PC-3 (cell line): ENCODE measurements around the gene BACH2. TPM values are rescaled to one million over a fixed set of nuclear protein-coding genes. Genes with fewer than 3 reads are reported as not detected.

ENCODE experiments used
- ATAC-seq: fragments of 200-7000 bp; cut with Tn5 transposase; 2 replicates; pipeline ENCODE4 v1.9.1; 2020; ENCODE audit warnings: mild to moderate bottlenecking, moderate library complexity
- BruUV-seq: library from RNA; stranded (reverse); fragments of 400-500 nt; replicated peaks from 2 replicates; lab custom pipeline; 2021; lab: Mats Ljungman, UMichigan
- CTCF ChIA-PET: fragments of 300-600 bp; sonication (Branson Sonifier 250); formaldehyde crosslinking; loops from one replicate; lab custom pipeline; 2022; ENCODE audit warnings: antibody characterized with exemption; lab: Charles Lee
- POLR2A ChIA-PET: fragments of 300-600 bp; sonication (Branson Sonifier 250); formaldehyde crosslinking; loops from one replicate; lab custom pipeline; 2022; ENCODE audit warnings: antibody characterized with exemption; ENCODE audit not compliant: unreplicated experiment; lab: Charles Lee
- DNase-seq: peaks from one replicate; pipeline ENCODE4 v3.0.0-alpha.2; 2015
- H2AFZ ChIP-seq: fragments of 300-600 bp; sonication (generic); 2 replicates; pipeline ENCODE4 v1.6.0; 2016; ENCODE audit warnings: antibody characterized with exemption, low read length
- H3F3A ChIP-seq: fragments of 300-600 bp; sonication (generic); one replicate; pipeline ENCODE4 v1.6.0; 2017; ENCODE audit warnings: antibody characterized with exemption, low read length, control low read depth, mild to moderate bottlenecking; ENCODE audit not compliant: unreplicated experiment
- H3K27ac ChIP-seq: fragments of 300-600 bp; sonication (generic); 2 replicates; pipeline ENCODE4 v1.5.1; 2016; ENCODE audit warnings: mild to moderate bottlenecking, low read length
- H3K27me3 ChIP-seq: fragments of 300-600 bp; sonication (generic); 2 replicates; pipeline ENCODE4 v1.6.1; 2016; ENCODE audit warnings: low read length, mixed read lengths
- H3K36me3 ChIP-seq: fragments of 300-600 bp; sonication (generic); 2 replicates; pipeline ENCODE4 v1.6.1; 2016; ENCODE audit warnings: low read depth, mixed run types, low read length, mixed read lengths
- H3K4me1 ChIP-seq: fragments of 300-600 bp; sonication (generic); 2 replicates; pipeline ENCODE4 v1.5.1; 2016; ENCODE audit warnings: low read length; ENCODE audit not compliant: insufficient read depth
- H3K4me2 ChIP-seq: fragments of 300-600 bp; sonication (generic); 2 replicates; pipeline ENCODE4 v1.6.0; 2016; ENCODE audit warnings: low read length
- H3K4me3 ChIP-seq: fragments of 300-600 bp; sonication (generic); 2 replicates; pipeline ENCODE4 v1.5.1; 2016; ENCODE audit warnings: mild to moderate bottlenecking, low read length, mixed read lengths
- H3K79me2 ChIP-seq: fragments of 300-600 bp; sonication (generic); 2 replicates; pipeline ENCODE4 v1.6.1; 2017; ENCODE audit warnings: low read length, mixed read lengths
- H3K9ac ChIP-seq: fragments of 300-600 bp; sonication (generic); 2 replicates; pipeline ENCODE4 v1.6.0; 2016; ENCODE audit warnings: mild to moderate bottlenecking, low read length
- H3K9me2 ChIP-seq: fragments of 300-600 bp; sonication (generic); replicated peaks from 2 replicates; pipeline ENCODE4 v1.6.1; 2016; ENCODE audit warnings: mixed run types, low read length, mixed read lengths
- H3K9me3 ChIP-seq: fragments of 300-600 bp; sonication (generic); 2 replicates; pipeline ENCODE4 v1.6.1; 2016; ENCODE audit warnings: low read length, mixed read lengths
- H4K20me1 ChIP-seq: fragments of 300-600 bp; sonication (generic); 2 replicates; pipeline ENCODE4 v1.6.1; 2016; ENCODE audit warnings: low read length, mixed read lengths
- CTCF ChIP-seq: fragments of 300-600 bp; sonication (generic); conservative IDR thresholded peaks from 2 replicates; pipeline ENCODE4 v1.5.1; 2017; ENCODE audit warnings: antibody characterized with exemption, low read depth, mild to moderate bottlenecking, low read length
- EZH2 ChIP-seq: fragments of 300-600 bp; sonication (generic); IDR thresholded peaks from one replicate; pipeline ENCODE4 v1.6.1; 2017; ENCODE audit warnings: antibody characterized with exemption, mild to moderate bottlenecking, low read length; ENCODE audit not compliant: unreplicated experiment
- EZH2phosphoT487 ChIP-seq: fragments of 300-600 bp; sonication (generic); IDR thresholded peaks from 2 replicates; pipeline ENCODE4 v1.6.1; 2018; ENCODE audit warnings: mild to moderate bottlenecking, antibody characterized with exemption, low read length, borderline replicate concordance
- intact Hi-C: fragments of 100-400 bp; cut with micrococcal nuclease; formaldehyde crosslinking; loops from 2 replicates; pipeline ENCODE4 v1.9.0; 2023
- total RNA-seq: library from RNA; depleted of rRNA; stranded (reverse); fragments of >200 nt; gene quantifications from 2 replicates; pipeline ENCODE4 v1.2.3, GENCODE V29; 2014

Gene BACH2
- total RNA-seq, 1 experiment from 2014 or later: 7.0 TPM

DNA sequence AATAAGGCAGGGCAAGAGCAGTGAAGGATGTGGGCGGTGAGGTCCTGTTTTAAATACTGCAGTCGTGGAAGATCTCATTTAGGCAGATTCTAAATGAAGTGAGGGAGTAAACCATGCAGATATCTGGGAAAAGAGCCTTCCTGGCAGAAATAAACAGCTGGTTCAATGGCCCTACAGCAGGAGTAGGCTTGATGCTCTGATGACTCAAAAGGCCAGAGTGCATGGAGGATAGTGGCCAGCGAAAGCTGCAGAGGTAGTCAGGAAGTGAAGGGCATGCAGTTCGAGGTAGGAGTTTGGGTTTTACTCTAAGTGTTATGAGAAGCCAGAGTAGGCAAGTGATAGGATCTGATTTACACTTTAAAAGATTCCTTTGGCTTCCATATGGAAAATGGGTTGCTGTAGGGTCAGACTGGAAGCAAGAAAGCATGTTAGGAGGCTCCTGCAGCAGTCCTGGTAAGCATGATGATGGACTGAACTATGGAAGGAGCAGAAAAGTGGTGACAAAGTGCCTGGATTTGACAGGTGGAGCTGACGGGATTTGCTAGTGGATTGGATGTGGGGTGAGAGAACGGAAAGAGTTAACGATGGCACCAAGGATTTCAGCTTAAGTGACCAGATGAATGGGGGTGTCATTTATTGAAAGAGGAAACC, 252.3 kb downstream of the BACH2 start:
- Histone ChIP-seq H3K9me3 (no peaks in the 10 kb centered on the region), H3K9me2 (0 out of 2 replicates have a peak, but pooled peaks cover 3% of the 10 kb centered on the region), H3F3A (no peaks in the 10 kb centered on the region), H3K4me1 (0 out of 2 replicates have a peak, but pooled peaks cover 8% of the 10 kb centered on the region), H3K27me3 (no peaks in the 10 kb centered on the region), H2AFZ (no peak overlapping the region), H4K20me1 (no peaks in the 10 kb centered on the region), H3K9ac (no peak overlapping the region), H3K27ac (no peak overlapping the region), H3K4me3 (no peak overlapping the region), H3K79me2 (no peaks in the 10 kb centered on the region), H3K36me3 (no peaks in the 10 kb centered on the region), H3K4me2 (no peak overlapping the region)
- intact Hi-C loops: no loop called here
- ChIA-PET POLR2A (no interaction called here), CTCF (no interaction called here)
- BruUV-seq: no TSS peak
- no peak for TF ChIP-seq CTCF
- no peak for TF ChIP-seq EZH2
- no peak for TF ChIP-seq EZH2phosphoT487
- ATAC-seq (no peak), DNase-seq (no peak)

DNA sequence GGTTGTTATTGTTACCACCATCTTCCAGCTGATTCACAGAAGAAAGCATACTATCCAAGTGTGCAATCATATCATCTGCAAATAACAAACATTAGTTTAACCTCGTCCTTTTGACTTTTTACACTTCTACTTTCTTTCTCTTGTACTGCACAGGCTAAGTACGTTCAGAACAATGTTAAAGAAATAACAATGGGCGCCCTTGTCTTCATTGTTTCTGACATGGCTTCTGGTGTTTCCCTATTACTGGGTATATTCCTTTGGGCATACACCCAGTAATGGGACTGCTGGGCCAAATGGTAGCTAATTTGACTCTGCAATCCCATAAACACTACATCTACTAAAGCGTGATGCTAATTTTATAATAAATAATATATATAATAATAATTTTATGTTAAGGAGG, 255.7 kb downstream of the BACH2 start:
- DNase-seq (no peak), ATAC-seq (no peak)
- Histone ChIP-seq H3K9me3 (no peaks in the 10 kb centered on the region), H3K79me2 (no peaks in the 10 kb centered on the region), H3K27ac (no peak overlapping the region), H3K27me3 (no peaks in the 10 kb centered on the region), H3K4me2 (no peak overlapping the region), H2AFZ (no peak overlapping the region), H4K20me1 (no peaks in the 10 kb centered on the region), H3K4me1 (0 out of 2 replicates have a peak, but pooled peaks cover 8% of the 10 kb centered on the region), H3K9ac (no peak overlapping the region), H3F3A (no peaks in the 10 kb centered on the region), H3K4me3 (no peak overlapping the region), H3K36me3 (no peaks in the 10 kb centered on the region), H3K9me2 (0 out of 2 replicates have a peak, but pooled peaks cover 3% of the 10 kb centered on the region)
- ChIA-PET CTCF (no interaction called here), POLR2A (no interaction called here)
- intact Hi-C loops: no loop called here
- TF ChIP-seq EZH2 (no peak), CTCF (no peak), EZH2phosphoT487 (no peak)
- no TSS peak for BruUV-seq

GRCh38 chr6:90039911-90040310, 256.7 kb downstream of the BACH2 start:
- no peaks in the 10 kb centered on the region for H3K36me3 ChIP-seq
- no peaks in the 10 kb centered on the region for H3K27me3 ChIP-seq
- ATAC-seq (no peak), DNase-seq (no peak)
- intact Hi-C loops: no loop called here
- no peak overlapping the region for H3K4me3 ChIP-seq
- H3K27ac ChIP-seq: no peak overlapping the region
- no TSS peak for BruUV-seq
- no peaks in the 10 kb centered on the region for H3K79me2 ChIP-seq
- H3K9me2 ChIP-seq: 0 out of 2 replicates have a peak, but pooled peaks cover 3% of the 10 kb centered on the region
- no peaks in the 10 kb centered on the region for H3K9me3 ChIP-seq
- H3F3A ChIP-seq: no peaks in the 10 kb centered on the region
- no peaks in the 10 kb centered on the region for H4K20me1 ChIP-seq
- no peak overlapping the region for H3K4me2 ChIP-seq
- 0 out of 2 replicates have a peak, but pooled peaks cover 6% of the 10 kb centered on the region for H3K4me1 ChIP-seq
- no peak overlapping the region for H3K9ac ChIP-seq
- no peak overlapping the region for H2AFZ ChIP-seq
- CTCF ChIA-PET: no interaction called here
- POLR2A ChIA-PET: no interaction called here
- TF ChIP-seq CTCF: no peak
- no peak for TF ChIP-seq EZH2phosphoT487
- no peak for TF ChIP-seq EZH2
